GM12801 (cell line): ENCODE data around the gene TERC.

ENCODE experiments used
- TF ChIP-seq, protein P1 (sequence below): IDR thresholded peaks from one replicate; pipeline ENCODE4 v1.5.1; 2011; ENCODE audit warnings: control low read depth; ENCODE audit not compliant: insufficient read length; ENCODE audit errors: extremely low read depth

TERC gene

DNA sequence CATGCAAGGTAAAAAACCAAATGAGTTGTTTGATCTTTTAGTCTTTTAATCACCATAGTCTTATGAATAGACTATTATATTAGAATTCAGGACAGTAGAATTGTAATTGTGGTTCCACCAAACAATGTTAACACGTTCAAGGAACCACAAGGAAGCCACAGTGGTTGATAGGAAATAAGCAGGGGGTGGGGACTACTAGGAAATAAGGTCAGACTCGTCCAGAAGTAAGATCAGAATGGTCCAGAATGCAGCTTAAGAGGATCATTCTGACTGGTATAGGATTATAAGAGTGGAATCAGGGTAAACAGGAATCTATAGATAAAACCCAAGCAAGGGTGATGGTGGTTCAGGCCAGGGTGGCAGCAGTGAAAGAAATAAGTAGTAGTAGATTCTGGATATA, 15.9 kb upstream of the TERC start:
- TF ChIP-seq, protein P1, sequence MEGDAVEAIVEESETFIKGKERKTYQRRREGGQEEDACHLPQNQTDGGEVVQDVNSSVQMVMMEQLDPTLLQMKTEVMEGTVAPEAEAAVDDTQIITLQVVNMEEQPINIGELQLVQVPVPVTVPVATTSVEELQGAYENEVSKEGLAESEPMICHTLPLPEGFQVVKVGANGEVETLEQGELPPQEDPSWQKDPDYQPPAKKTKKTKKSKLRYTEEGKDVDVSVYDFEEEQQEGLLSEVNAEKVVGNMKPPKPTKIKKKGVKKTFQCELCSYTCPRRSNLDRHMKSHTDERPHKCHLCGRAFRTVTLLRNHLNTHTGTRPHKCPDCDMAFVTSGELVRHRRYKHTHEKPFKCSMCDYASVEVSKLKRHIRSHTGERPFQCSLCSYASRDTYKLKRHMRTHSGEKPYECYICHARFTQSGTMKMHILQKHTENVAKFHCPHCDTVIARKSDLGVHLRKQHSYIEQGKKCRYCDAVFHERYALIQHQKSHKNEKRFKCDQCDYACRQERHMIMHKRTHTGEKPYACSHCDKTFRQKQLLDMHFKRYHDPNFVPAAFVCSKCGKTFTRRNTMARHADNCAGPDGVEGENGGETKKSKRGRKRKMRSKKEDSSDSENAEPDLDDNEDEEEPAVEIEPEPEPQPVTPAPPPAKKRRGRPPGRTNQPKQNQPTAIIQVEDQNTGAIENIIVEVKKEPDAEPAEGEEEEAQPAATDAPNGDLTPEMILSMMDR, result no peak

DNA sequence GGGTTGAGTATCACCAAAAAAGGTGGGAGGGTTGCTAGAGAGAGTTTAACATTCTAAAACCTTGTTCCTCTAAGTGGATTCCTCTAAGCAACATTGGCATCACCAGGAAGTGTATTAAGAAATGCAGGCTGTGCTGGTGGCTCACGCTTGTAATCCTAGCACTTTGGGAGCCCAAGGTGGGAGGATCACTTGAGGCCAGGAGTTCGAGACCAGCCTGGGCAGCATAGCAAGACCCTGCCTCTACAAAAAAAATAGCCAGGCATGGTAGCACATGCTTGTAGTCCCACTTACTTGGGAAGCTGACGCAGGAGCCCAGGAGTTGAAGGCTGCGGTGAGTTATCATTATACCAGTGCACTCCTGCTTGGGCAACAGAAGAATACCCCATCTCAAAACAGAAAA, 13.0 kb upstream of the TERC start:
- TF ChIP-seq, protein P1, result no peak

DNA sequence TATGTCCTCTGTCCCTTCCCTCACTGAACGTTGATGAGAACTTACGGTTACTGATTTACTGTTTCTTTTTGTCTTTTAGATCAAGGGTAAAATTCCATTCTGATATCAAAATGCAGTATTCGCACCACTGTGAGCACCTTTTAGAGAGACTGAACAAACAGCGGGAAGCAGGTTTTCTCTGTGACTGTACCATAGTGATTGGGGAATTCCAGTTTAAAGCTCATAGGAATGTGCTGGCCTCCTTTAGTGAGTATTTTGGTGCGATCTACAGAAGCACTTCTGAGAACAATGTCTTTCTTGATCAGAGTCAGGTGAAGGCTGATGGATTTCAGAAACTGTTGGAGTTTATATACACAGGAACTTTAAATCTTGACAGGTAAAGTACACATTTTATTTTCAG, 9.3 kb upstream of the TERC start:
- TF ChIP-seq, protein P1, result no peak

DNA sequence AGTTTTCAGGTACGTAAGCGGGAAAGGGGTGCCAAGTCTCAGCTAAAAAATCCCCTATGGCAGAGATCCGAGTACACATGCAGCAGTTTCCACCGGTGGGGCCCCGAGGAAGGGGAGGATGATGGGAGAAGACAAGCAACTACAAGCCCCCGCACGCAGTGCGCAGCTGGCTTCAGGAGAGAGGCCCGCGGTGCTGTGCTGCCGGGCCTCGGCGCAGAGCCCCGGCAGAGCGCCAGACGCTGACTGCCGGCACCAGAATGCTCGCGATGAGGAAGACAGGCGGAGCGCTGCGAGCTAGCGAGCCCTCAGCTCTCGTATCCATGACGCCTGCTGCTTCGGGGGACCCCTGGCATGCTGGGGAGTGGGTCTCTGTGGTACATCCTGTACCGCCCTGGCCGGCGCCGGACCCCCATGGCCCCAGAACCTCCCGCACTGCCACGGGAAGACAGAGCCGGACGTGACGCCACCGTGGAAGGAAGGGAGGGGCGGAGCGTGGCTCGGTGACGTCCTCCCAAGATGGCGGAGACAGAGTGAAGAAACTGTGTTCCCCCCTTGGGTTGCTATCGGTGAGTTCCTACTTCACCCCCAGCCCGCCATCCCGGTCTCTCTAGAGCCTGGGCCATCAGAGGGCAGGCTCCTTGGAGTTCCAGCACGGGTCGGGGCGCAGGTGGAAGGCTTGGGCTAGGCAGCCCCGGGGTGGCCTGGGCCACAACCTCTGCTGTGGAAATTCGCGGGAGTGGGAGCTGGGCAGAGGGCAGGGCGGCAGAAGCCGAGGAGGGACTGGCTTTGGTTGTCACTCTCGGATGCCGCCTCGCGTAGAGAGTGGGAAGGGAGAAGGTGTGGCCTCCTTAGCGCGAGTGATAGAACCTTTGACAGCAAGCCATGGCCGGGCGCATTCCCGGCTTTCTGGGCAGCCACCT, 8.3 kb upstream of the TERC start, which contains the start of gene MYNN:
MYNN (plus strand) TSS at position 500 of the 920 bp plus-strand sequence. CDS start 900 bp downstream, outside the sequence.
- TF ChIP-seq, protein P1, result no peak

DNA sequence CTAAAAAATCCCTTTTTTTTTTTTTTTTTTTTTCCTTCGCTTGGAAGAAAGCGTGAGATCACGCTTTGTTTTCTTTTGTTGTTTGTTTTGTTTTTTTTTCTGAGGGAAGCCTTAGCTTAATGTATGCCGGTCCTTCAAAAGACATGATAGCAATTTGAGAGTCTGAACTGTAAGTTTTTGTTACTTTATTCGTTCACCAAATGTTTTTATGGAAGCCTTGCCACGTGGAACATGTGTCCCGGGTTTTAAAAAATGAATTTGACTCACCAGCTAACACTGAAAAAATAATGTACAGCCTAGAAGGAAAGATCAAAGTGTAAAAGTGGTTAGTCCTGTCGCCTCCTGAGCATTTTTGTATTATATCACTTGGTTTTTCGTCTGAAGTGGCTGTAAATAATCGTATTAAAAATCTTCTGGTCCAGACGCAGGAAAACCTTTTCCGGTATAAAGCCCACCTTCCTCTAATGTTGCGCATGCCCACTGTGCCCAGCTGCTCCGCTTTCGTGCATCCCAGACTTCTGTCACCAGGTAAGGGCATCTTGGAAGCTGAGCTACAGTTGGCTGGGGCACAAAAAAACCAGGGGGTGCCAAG, 7.5 kb upstream of the TERC start:
- TF ChIP-seq, protein P1, result no peak

DNA sequence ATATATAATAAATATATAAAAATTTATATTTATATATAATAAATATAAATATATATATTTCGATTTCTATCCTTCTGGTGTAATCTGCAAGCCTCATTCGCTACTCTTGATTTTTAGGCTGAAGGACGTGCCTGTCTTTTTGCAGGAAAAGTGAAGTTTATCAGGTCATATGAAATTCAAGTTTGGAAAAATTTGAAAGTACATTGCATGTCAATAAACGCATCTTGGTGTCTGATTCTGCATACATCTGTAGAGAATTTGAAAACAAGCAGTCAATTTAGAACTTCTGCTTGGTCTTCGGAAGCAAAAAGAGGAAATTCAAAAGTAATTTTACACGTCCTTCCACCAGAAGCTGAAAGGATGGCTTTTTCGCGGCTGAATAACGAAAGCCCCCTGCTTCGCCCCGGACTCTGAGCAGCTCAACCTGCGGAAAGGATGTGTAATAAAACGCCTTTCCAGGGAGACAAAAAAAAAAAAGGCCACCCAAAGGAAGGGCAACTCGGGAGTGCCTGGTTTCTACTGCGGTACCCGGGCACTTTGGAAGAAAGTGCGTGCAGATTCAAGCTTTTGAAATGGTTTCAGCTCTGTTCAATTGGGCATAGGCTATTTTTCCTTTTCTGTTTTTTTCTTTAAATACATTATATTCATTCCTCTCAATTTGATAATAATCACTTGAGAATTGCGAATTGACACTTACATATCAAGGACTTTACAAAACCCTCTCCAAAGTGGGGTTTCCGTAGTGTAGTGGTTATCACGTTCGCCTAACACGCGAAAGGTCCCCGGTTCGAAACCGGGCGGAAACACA, 6.8 kb upstream of the TERC start:
- TF ChIP-seq, protein P1, result no peak
